IPS-18c (cell line): ENCODE data around the gene HMOX1.
"Not testable (repeated sequence)": the region's sequence is repeated elsewhere in the genome, so short reads cannot be mapped to it uniquely, and the experiment has no call there.

ENCODE experiments used
- H3K4me3 ChIP-seq: 2 replicates; pipeline ENCODE4 v1.7.0; 2013; ENCODE audit warnings: low read depth, mild to moderate bottlenecking, low read length, moderate library complexity; ENCODE audit not compliant: insufficient read depth
- H3K9me3 ChIP-seq: one replicate; pipeline ENCODE4 v1.6.1; 2013; ENCODE audit warnings: mild to moderate bottlenecking, low read length, moderate library complexity; ENCODE audit not compliant: control insufficient read depth, insufficient read depth

Gene HMOX1

GRCh38 chr22:35394810-35395563 lies 14.1 kb downstream of the HMOX1 start:
- no peaks in the 10 kb centered on the region for H3K9me3 ChIP-seq
- no peak overlapping the region for H3K4me3 ChIP-seq

- not testable (repeated sequence) for H3K9me3 ChIP-seq, H3K4me3 ChIP-seq
These were observed 15.7 kb downstream of the HMOX1 start for GRCh38 chr22:35396622-35397021.

DNA sequence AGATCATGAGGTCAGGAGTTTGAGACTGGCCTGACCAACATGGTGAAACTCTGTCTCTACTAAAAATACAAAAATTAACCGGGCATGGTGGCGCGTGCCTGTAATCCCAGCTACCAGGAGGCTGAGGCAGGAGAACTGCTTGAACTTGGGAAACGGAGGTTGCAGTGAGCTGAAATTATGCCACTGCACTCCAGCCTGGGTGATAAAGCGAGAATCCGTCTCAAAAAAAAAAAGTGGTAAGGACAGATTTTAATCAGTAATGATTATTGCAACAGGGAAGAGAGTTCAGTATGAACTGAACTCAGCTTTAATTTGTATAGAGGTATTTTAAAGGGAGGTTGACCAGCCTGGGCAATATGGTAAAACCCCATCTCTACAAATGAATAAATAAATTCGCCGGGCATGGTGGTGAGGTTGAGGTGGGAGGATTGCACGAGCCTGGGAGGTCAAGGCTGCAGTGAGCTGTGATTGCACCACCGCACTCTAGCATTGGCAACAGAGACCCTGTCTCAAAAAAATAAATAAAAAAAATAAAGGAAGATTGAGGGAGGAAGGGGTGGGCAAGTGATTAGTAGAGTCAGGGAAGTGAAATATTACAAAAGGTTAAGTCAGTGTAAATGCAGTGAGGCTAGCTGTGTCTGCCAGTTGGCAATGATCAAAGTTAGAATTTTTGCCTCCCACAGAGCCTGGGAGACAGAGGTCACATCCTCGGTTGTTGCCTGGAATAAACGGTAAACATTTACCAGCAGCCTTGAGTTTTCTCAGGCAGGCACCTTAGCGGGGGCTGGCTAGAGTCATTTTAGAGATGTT lies 16.4 kb downstream of the HMOX1 start:
- Histone ChIP-seq H3K9me3 (no peaks in the 10 kb centered on the region), H3K4me3 (no peak overlapping the region)

- Histone ChIP-seq H3K9me3 (no peaks in the 10 kb centered on the region), H3K4me3 (no peak overlapping the region)
These were observed 17.7 kb downstream of the HMOX1 start for GRCh38 chr22:35398591-35398973.

- Histone ChIP-seq H3K4me3 (peak overlapping the region; percentile 97), H3K9me3 (no peaks in the 10 kb centered on the region)
These were observed 18.3 kb downstream of the HMOX1 start for GRCh38 chr22:35399114-35399677.

GRCh38 chr22:35399678-35400500 lies 19.0 kb downstream of the HMOX1 start, which contains the start of gene MCM5:
Gene MCM5 (plus strand): TSS chr22:35400140. CDS start chr22:35400439, 299 bp downstream.
- Histone ChIP-seq H3K4me3 (peak within 1 kb of the TSS; percentile 97), H3K9me3 (no peaks in the 10 kb centered on the region)

DNA sequence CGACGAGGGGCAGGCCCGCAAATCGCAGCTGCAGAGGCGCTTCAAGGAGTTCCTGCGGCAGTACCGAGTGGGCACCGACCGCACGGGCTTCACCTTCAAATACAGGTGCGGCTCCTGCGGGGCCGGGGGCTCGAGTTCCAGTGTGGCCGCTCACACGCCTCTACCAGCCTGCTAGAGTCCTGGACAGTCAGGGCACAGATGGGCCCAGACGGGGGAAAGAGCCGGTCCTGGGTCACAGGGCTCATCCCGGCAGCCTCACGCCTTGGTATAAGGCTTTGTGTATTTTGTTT lies 19.6 kb downstream of the HMOX1 start:
- H3K4me3 ChIP-seq: peak overlapping the region; percentile 97
- no peaks in the 10 kb centered on the region for H3K9me3 ChIP-seq

DNA sequence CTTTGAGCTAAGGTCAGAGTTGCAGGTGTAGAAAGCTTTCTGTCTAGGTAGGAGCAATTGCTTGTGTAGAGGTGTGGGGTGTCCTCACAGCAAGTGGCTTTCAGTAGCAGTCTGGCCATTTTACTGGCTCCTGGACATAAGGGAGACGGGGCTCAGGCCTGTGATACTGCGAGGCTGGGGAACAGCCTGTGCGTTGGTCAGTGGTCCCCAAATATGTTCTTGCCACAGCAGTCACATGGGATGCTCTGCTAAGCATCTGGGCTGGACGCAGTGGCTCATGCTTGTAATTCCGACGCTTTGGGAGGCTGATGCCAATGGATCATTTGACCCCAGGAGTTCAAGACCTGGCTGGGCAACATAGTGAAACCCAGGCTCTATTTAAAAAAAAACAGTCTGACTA lies 21.0 kb downstream of the HMOX1 start:
- no peaks in the 10 kb centered on the region for H3K9me3 ChIP-seq
- 0 out of 2 replicates have a peak overlapping the region, but pooled peaks have one; percentile 6 for H3K4me3 ChIP-seq

GRCh38 chr22:35403356-35403755 lies 22.5 kb downstream of the HMOX1 start:
- H3K9me3 ChIP-seq: no peaks in the 10 kb centered on the region
- no peak overlapping the region for H3K4me3 ChIP-seq

- H3K4me3 ChIP-seq: no peak overlapping the region
These were observed 23.3 kb downstream of the HMOX1 start for GRCh38 chr22:35404176-35404575.

GRCh38 chr22:35406443-35406842 lies 25.5 kb downstream of the HMOX1 start:
- no peaks in the 10 kb centered on the region for H3K9me3 ChIP-seq
- no peak overlapping the region for H3K4me3 ChIP-seq

More at GRCh38 chr22:35404176-35404575, 23.3 kb downstream of the HMOX1 start:
- no peaks in the 10 kb centered on the region for H3K9me3 ChIP-seq

DNA sequence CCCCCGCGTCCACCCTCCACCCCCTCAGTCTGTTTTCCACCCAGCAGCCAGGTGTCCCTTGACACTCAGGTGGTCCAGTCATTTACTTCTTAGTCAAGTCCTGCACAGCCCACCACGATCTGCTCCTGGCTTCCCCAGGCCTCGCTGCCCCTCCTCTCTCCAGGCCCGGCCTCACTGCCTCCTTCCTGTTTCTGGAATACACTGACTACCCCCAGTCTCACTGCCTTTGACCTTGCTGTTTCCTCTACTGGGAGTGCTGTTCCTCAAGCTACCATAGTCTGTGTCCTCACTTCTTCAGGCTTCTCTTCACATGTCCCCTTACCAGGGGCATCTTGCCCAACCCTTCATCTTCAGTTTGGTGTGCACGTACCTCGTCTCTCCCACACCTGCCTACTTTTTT lies 26.5 kb downstream of the HMOX1 start:
- H3K9me3 ChIP-seq: no peaks in the 10 kb centered on the region
- no peak overlapping the region for H3K4me3 ChIP-seq

GRCh38 chr22:35409783-35410662 lies 29.1 kb downstream of the HMOX1 start:
- no peak overlapping the region for H3K4me3 ChIP-seq
- no peaks in the 10 kb centered on the region for H3K9me3 ChIP-seq

DNA sequence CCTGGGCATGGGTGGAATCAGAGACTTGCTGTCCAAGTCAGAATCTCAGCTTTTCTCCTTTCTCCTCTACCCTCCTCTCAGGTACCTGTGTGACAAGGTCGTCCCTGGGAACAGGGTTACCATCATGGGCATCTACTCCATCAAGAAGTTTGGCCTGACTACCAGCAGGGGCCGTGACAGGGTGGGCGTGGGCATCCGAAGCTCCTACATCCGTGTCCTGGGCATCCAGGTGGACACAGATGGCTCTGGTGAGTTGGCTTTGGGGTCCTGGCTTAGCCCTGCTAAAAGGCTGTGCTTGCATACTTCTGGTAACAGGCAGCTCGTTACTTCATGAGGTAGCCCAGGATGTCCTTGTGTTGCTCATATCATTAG lies 29.8 kb downstream of the HMOX1 start:
- Histone ChIP-seq H3K9me3 (no peaks in the 10 kb centered on the region), H3K4me3 (no peak overlapping the region)

DNA sequence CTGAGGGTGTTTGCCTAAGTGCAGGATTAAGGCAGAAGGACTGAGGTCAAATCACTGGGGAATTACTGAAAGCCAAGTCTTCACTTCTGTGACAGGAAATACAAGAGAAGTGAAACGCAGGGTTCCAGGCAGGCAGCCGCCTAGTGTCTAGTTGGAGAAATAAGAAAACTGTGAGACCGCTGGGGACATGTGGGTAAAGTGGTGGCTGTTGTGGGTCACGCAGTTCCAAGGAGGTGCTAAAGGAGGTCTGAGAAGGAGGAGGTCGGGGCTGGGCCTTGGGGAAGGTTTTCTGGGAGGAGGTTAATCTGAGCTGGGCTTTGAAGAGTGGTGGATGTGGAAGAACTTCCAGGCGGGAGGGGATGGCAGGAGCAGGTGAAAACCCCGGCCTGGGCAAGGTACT lies 30.2 kb downstream of the HMOX1 start:
- Histone ChIP-seq H3K9me3 (no peaks in the 10 kb centered on the region), H3K4me3 (no peak overlapping the region)

DNA sequence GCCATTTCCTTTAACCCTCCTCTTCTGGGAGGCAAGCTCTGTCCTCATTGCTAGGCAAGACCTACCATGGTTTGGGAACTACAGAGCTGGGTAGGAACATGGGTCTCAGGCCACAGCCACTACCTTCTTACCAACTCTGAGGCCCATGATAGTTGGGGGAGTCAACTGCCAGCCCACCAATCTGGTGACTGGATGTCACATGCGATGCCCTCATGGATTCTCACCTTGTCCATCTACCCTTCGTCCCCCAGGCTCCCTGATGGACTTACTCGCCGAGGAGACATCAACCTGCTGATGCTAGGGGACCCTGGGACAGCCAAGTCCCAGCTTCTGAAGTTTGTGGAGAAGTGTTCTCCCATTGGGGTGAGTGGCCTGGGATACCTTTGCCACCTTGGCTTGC lies 32.7 kb downstream of the HMOX1 start:
- Histone ChIP-seq H3K9me3 (no peaks in the 10 kb centered on the region), H3K4me3 (no peak overlapping the region)

DNA sequence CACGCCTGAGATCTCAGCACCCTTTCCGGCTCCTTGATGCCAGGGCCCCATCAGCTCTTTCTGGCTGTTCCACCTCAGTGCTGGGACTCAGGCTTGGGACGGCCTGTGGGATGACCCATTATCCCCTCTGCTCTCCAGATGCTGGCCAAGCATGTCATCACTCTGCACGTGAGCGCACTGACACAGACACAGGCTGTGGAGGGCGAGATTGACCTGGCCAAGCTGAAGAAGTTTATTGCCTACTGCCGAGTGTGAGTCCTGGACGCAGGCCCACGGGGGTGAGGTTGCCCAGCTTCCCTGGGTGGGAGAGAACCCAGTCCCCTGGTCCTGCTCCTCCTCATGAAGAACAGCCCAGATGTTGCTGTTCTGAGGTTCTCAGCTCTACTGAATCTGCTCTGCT lies 36.7 kb downstream of the HMOX1 start:
- no peak overlapping the region for H3K4me3 ChIP-seq
- peaks cover 4% of the 10 kb centered on the region for H3K9me3 ChIP-seq
